GM12873 (cell line): Measurements from ENCODE around the gene UPB1.

ENCODE experiments used
- CTCF ChIP-seq: IDR thresholded peaks from 2 replicates; pipeline ENCODE4 v1.5.1; 2012; ENCODE audit warnings: low read depth, mild to moderate bottlenecking, moderate library complexity, low read length, control low read depth; ENCODE audit not compliant: insufficient read depth; ENCODE audit errors: missing control alignments

UPB1 gene

GRCh38 chr22:24504956-24505736 is 10.0 kb downstream of the UPB1 start:
- TF ChIP-seq CTCF: no peak

GRCh38 chr22:24506802-24507438 is 11.8 kb downstream of the UPB1 start:
- no peak for TF ChIP-seq CTCF

DNA sequence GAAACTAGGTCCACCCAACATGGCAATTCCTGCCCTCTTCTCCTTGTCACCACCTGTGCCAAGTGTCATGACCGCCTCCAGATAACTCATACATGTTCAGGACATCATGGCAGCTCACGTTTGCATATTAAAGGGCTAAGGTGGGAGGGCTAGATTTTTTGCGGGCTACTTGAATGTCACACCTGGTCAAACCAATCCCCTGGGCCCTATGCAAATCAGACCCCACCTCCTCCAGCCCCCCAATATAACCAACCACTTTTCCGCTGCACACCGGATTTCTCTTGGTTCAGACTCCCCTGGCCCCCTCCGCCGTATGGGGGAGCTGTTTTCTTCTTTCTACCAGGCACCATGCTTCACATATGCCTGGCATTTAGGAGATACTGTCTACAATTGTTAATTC is 12.6 kb downstream of the UPB1 start:
- TF ChIP-seq CTCF: no peak

DNA sequence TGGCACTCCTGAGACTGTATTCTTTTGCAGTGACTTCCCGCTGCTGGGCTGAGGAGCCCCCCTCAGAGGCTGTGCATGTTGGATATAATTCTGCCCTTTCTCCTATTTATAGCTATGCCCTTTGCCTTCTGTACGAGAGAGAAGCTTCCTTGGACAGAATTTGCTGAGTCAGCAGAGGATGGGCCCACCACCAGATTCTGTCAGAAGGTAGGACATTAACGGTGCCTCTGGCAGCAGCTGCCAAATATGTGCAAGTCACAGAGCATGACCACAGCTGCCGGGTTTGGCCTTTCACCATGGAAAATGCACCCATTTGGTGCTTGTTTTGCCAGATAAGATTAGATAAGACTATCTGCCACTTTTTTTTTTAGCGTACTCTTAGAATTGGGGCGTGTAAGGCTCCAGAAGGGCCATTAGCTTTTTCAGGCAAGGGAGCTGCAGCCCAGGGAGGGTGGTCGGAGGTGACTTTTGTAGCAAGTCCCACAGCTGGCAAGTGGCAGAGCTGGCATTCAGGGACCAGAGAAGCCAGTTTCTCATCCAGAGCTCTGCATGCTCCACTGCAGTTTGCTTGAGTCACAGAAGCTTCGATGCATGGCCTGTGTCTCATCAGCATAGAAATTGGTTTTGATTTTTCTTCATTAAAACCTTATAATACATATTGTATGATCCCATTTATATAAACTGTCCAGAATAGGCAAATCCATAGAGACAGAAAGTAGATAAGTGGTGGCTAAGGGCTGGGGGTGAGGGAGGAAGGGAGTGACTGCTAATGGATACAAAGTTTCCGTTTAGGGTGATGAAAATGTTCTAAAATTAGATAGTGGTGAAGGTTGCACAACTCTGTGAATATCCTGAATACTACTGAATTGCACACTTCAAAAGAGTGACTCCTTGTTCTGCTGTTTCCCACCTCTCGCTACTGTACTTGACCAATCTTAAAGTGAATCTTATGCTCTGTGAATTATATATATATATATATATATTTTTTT is 15.8 kb downstream of the UPB1 start:
- no peak for TF ChIP-seq CTCF

GRCh38 chr22:24512043-24512442 is 16.9 kb downstream of the UPB1 start:
- no peak for TF ChIP-seq CTCF

- TF ChIP-seq CTCF: no peak
Measured at GRCh38 chr22:24513378-24514240, 18.5 kb downstream of the UPB1 start.
